SK-N-MC (cell line): ENCODE measurements around the gene DIDO1.

ENCODE experiments used
- DNase-seq: peaks from one replicate; pipeline ENCODE4 v3.0.0-alpha.2; 2011; ENCODE audit warnings: low read depth, low spot score
- H3K27ac ChIP-seq: fragments of 200-600 bp; sonication (generic); 2 replicates; pipeline ENCODE4 v1.5.1; 2016; ENCODE audit warnings: mixed run types
- H3K36me3 ChIP-seq: fragments of 200-600 bp; sonication (generic); 2 replicates; pipeline ENCODE4 v1.6.1; 2017; ENCODE audit warnings: antibody characterized with exemption, low read length, mixed read lengths; ENCODE audit not compliant: insufficient read depth
- H3K4me3 ChIP-seq: fragments of 200-600 bp; sonication (generic); 2 replicates; pipeline ENCODE4 v1.5.1; 2016
- H3K9ac ChIP-seq: fragments of 200-600 bp; sonication (generic); 2 replicates; pipeline ENCODE4 v1.8.0; 2017; ENCODE audit warnings: mixed run types, mixed read lengths; ENCODE audit not compliant: insufficient read length
- H3K9me3 ChIP-seq: fragments of 200-600 bp; sonication (generic); 2 replicates; pipeline ENCODE4 v1.6.1; 2017; ENCODE audit warnings: low read depth, mild to moderate bottlenecking, antibody characterized with exemption, low read length, moderate library complexity, mixed read lengths
- EZH2 ChIP-seq: fragments of 200-600 bp; sonication (generic); IDR thresholded peaks from one replicate; pipeline ENCODE4 v1.6.1; 2017; ENCODE audit warnings: antibody characterized with exemption
- FOXP2 ChIP-seq: optimal IDR thresholded peaks from 2 replicates; pipeline ENCODE3; 2011; ENCODE audit warnings: mild to moderate bottlenecking, moderate library complexity; ENCODE audit not compliant: insufficient read depth; ENCODE audit errors: extremely low read length, control extremely low read depth
- POLR2AphosphoS5 ChIP-seq: IDR thresholded peaks from 2 replicates; pipeline ENCODE4 v1.6.1; 2012; ENCODE audit warnings: mild to moderate bottlenecking, low read depth, low read length, borderline replicate concordance

DIDO1 gene

DNA sequence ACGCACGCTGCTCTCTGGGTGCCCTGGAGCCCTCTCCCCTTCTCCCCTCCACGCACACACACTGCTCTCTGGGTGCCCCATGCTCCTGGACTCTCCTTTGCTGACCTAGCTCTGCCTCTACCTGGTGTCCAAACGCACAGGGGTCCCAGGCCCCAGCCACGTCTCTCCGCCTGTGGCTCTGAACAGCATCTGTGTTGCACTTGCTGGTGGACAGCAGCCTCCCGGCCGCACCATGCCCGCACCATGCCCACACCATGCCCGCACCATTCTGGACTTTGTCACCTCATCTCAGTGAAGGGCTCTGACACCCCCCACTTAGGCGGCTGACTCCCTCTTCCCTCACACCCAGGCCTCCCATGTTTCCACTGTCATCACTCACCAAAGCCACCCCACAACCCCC is 86.5 kb downstream of the DIDO1 start:
- DNase-seq: no peak
- TF ChIP-seq POLR2AphosphoS5 (no peak), EZH2 (no peak)
- no peak overlapping the region for H3K27ac ChIP-seq
- H3K36me3 ChIP-seq: peaks cover 8% of the 10 kb centered on the region
- no peak overlapping the region for H3K9ac ChIP-seq
- H3K4me3 ChIP-seq: no peak overlapping the region
- no peaks in the 10 kb centered on the region for H3K9me3 ChIP-seq

DNA sequence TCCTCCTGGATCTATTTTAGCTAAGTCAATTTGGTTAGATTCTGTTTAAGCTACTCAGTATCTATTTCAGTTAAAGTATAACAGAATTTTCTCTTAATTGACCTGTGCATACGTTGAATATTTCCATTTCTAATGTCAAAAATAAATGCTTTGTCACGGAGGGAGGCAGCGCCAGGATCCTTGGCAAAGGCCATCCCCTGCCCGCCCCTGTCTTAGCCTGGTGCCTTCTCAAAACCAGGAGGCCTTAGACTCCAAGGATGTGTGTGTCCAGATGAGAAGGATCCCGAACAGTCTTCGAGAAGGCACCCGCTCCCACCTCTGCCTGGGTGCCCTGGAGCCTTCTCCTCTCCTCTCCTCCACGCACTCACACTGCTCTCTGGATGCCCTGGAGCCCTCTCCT is 87.0 kb downstream of the DIDO1 start:
- TF ChIP-seq FOXP2: no peak
- no peak for TF ChIP-seq POLR2AphosphoS5
- TF ChIP-seq EZH2: no peak
- DNase-seq: no peak
- no peak overlapping the region for H3K4me3 ChIP-seq
- no peak overlapping the region for H3K27ac ChIP-seq
- no peaks in the 10 kb centered on the region for H3K9me3 ChIP-seq
- peaks cover 8% of the 10 kb centered on the region for H3K36me3 ChIP-seq
- H3K9ac ChIP-seq: no peak overlapping the region

GRCh38 chr20:62838128-62838891 is 88.0 kb downstream of the DIDO1 start:
- H3K9me3 ChIP-seq: no peaks in the 10 kb centered on the region
- H3K27ac ChIP-seq: no peak overlapping the region
- H3K9ac ChIP-seq: no peak overlapping the region

DNA sequence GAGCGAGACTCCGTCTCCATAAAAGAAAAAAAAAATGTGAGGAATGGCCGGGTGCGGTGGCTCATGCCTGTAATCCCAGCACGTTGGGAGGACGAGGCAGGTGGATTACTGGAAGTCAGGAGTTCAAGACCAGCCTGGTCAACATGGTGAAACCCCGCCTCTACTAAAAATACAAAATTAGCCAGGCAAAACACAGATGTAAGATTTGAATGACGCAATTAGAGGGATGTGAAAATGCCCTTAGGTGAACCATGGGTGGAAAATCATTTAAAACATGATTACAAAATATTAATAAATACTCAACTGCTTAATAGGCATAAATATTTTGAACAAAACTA is 88.5 kb downstream of the DIDO1 start:
- Histone ChIP-seq H3K4me3 (no peak overlapping the region), H3K27ac (no peak overlapping the region), H3K9me3 (no peaks in the 10 kb centered on the region), H3K36me3 (peaks cover 8% of the 10 kb centered on the region), H3K9ac (no peak overlapping the region)
- TF ChIP-seq EZH2 (no peak), FOXP2 (no peak), POLR2AphosphoS5 (no peak)
- DNase-seq: no peak

More at GRCh38 chr20:62838128-62838891, 88.0 kb downstream of the DIDO1 start:
- H3K36me3 ChIP-seq: peaks cover 8% of the 10 kb centered on the region
- no peak overlapping the region for H3K4me3 ChIP-seq
- DNase-seq: no peak
- no peak for TF ChIP-seq EZH2
- TF ChIP-seq POLR2AphosphoS5: no peak
- no peak for TF ChIP-seq FOXP2

GRCh38 chr20:62836967-62837490 is 89.3 kb downstream of the DIDO1 start:
- Histone ChIP-seq H3K36me3 (peaks cover 8% of the 10 kb centered on the region), H3K4me3 (no peak overlapping the region), H3K27ac (no peak overlapping the region), H3K9ac (no peak overlapping the region), H3K9me3 (no peaks in the 10 kb centered on the region)
- no peak for TF ChIP-seq FOXP2
- no peak for TF ChIP-seq EZH2
- no peak for TF ChIP-seq POLR2AphosphoS5
- no peak for DNase-seq

DNA sequence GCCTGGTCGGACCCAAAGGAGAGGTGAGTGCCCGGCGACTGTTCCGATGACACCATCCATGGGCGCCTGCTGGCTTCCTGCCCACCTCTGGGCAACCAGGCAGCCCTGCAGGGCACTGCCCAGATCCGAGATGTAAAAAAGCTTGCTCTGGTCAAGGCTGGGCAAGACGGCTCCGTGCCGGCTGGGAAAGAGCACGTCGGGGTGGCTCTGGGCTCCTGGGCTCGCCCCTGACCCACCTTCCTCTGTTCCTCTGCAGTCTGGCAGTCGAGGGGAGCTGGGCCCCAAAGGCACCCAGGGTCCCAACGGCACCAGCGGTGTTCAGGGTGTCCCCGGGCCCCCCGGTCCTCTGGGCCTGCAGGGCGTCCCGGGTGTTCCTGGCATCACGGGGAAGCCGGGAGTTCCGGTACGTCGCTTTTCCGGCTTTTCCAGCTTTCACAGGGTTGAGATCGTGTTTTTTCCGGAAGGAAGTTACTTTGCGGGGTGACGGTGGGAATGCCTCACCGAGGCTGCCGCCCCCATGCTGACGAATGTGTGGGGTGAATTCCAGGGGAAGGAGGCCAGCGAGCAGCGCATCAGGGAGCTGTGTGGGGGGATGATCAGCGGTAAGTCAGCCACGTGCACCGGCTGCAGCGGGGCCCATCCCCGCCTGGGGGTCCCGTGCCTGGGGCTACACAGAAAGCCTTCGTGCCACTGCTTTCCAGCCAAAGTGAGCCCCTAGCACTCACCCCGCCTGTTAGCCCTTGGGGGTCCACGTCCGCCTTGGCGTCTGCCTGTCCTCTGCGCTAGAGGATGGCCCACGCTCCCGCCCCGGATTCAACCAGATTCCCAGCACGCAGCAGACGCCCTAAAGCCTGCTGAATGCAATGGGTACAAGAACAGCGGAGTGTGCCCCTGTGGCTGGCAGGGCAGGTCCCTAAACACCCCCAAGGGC is 90.1 kb downstream of the DIDO1 start:
- DNase-seq: no peak
- no peaks in the 10 kb centered on the region for H3K9me3 ChIP-seq
- no peak overlapping the region for H3K27ac ChIP-seq
- no peak overlapping the region for H3K9ac ChIP-seq
- TF ChIP-seq FOXP2: no peak
- TF ChIP-seq EZH2: no peak
- no peak overlapping the region for H3K4me3 ChIP-seq
- H3K36me3 ChIP-seq: peaks cover 6% of the 10 kb centered on the region

DNA sequence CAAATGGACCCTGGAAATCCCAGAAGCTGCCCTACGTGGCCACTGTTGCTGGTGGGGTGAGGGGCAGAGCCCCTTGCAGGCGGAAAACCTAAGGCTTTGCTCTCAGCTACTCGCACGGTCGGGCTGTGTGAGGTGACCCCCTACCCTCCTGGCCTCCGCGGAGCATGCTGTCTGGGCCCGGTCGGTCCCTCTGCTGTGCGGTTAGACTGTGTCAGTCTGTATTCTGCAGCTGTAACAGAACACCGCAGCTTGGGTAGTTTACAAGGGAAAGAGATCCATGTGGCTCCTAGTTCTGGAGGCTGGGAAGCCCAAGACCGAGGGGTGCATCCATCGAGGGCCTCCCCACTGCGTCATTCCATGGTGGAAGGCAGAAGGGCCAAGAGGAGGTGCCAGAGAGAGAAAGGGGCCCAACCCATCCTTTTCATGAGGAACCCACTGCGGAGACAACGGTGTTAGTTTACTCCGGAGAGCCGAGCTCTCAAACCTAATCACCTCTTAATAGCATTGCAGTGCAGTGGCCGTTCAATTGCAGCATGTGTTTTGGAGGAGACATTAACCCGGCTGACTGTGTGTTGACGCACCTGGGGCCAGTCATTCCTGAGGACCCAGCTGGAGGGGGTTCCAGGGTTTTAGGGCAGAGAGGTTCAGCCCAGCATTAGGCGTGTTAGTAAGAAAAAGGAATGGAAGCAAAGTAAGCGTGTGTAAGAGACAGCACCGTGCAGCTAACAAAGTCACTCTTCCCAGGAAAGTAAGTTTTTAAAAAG is 91.2 kb downstream of the DIDO1 start:
- no peak overlapping the region for H3K4me3 ChIP-seq
- no peak overlapping the region for H3K9ac ChIP-seq
- no peak overlapping the region for H3K27ac ChIP-seq
- no peaks in the 10 kb centered on the region; the same call in 1 of the 2 replicates for H3K36me3 ChIP-seq
- DNase-seq: no peak
- no peaks in the 10 kb centered on the region for H3K9me3 ChIP-seq
- TF ChIP-seq FOXP2: no peak

- H3K9ac ChIP-seq: no peak overlapping the region
- no peak for DNase-seq
- no peak overlapping the region; the same call in 1 of the 2 replicates for H3K4me3 ChIP-seq
- no peaks in the 10 kb centered on the region; the same call in 1 of the 2 replicates for H3K36me3 ChIP-seq
- TF ChIP-seq EZH2 (no peak), POLR2AphosphoS5 (no peak), FOXP2 (no peak)
- peak overlapping the region; percentile 34; the same call in 1 of the 2 replicates for H3K27ac ChIP-seq
- no peaks in the 10 kb centered on the region for H3K9me3 ChIP-seq
Observed at GRCh38 chr20:62832951-62833391, 93.3 kb downstream of the DIDO1 start.
